SK-N-SH treated with all-trans-retinoic acid at 6 μM for 48 hours (cell line): ENCODE results near the gene USP35.

Experiments used
- ARNTL ChIP-seq: fragments of 450-650 bp; formaldehyde crosslinking; IDR thresholded peaks from 2 replicates; pipeline ENCODE4 v1.5.0; 2020; ENCODE audit warnings: low read depth, mild to moderate bottlenecking, moderate library complexity, borderline replicate concordance
- ISL1 ChIP-seq: fragments of 250-450 bp; sonication (Bioruptor Pico); IDR thresholded peaks from 2 replicates; pipeline ENCODE4 v2.1.2; 2022; ENCODE audit warnings: mild to moderate bottlenecking, moderate library complexity
- RARB ChIP-seq: fragments of 250-450 bp; sonication (Bioruptor Pico); IDR thresholded peaks from 2 replicates; pipeline ENCODE4 v1.8.0; 2021; ENCODE audit warnings: mild to moderate bottlenecking, moderate library complexity
- TOX ChIP-seq: fragments of 250-450 bp; sonication (Bioruptor Pico); IDR thresholded peaks from 2 replicates; pipeline ENCODE4 v1.8.0; 2021; ENCODE audit warnings: mild to moderate bottlenecking, moderate library complexity, borderline replicate concordance
- ZC3H10 ChIP-seq: fragments of 250-450 bp; sonication (Bioruptor Pico); IDR thresholded peaks from 2 replicates; pipeline ENCODE4 v1.5.1; 2021; ENCODE audit warnings: mild to moderate bottlenecking, moderate library complexity
- ZFP3 ChIP-seq: fragments of 250-450 bp; sonication (Bioruptor Pico); IDR thresholded peaks from 2 replicates; pipeline ENCODE4 v1.5.0; 2020; ENCODE audit warnings: mild to moderate bottlenecking, moderate library complexity
- ZFP30 ChIP-seq: fragments of 450-650 bp; formaldehyde crosslinking; IDR thresholded peaks from 2 replicates; pipeline ENCODE4 v1.5.0; 2022; ENCODE audit warnings: mild to moderate bottlenecking, moderate library complexity
- ZNF565 ChIP-seq: fragments of 450-650 bp; formaldehyde crosslinking; conservative IDR thresholded peaks from 2 replicates; pipeline ENCODE4 v1.5.0; 2020; ENCODE audit warnings: low read depth, mild to moderate bottlenecking, moderate library complexity
- ZNF70 ChIP-seq: fragments of 450-650 bp; formaldehyde crosslinking; IDR thresholded peaks from 2 replicates; pipeline ENCODE4 v1.5.0; 2020; ENCODE audit warnings: mild to moderate bottlenecking, moderate library complexity
- ZNF8 ChIP-seq: fragments of 450-650 bp; formaldehyde crosslinking; IDR thresholded peaks from 2 replicates; pipeline ENCODE4 v1.5.0; 2020; ENCODE audit warnings: mild to moderate bottlenecking, moderate library complexity
- TF ChIP-seq, protein P1 (sequence below): fragments of 250-450 bp; sonication (Bioruptor Pico); IDR thresholded peaks from 2 replicates; pipeline ENCODE4 v1.8.0; 2020; ENCODE audit warnings: mild to moderate bottlenecking, moderate library complexity, borderline replicate concordance
- TF ChIP-seq, protein P2 (sequence below): fragments of 250-450 bp; sonication (Bioruptor Pico); IDR thresholded peaks from 2 replicates; pipeline ENCODE4 v1.5.1; 2021; ENCODE audit warnings: mild to moderate bottlenecking, moderate library complexity
- TF ChIP-seq, protein P3 (sequence below): fragments of 250-450 bp; sonication (Bioruptor Pico); IDR thresholded peaks from 2 replicates; pipeline ENCODE4 v1.5.1; 2020; ENCODE audit warnings: low read depth, mild to moderate bottlenecking, moderate library complexity

DNA sequence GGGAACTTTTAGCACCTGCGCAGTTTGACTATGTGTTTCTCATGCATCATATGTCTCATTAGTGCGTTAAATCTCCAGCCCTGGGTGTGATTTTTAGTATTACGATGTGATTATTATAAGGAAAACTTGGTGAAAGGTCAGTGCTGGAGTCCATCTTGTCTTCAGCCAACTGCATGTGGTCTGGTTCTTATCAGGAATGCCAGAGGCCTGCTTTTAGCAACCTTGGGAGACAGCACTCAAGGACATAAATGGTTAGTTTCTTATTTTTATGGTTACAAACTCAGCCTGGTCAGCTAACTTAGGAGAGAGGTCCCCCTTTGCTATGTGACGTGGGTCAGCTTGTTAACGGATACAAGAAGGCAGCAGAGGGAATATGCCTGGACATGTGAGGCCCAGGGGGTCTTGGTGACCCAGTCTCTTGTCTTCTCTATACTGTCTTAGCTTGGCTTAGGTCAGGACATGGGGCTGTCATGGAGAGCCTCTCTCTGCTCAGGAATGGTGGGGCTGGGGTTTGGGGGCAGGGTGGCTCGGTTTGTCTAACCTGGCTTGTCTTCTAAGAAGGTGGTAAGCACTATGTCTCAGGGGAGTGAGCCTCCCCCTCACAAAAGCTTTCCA lies 21.8 kb upstream of the USP35 start:
- TF ChIP-seq ISL1 (peak; percentile 25; the same call in 1 of the 2 replicates), ZNF8 (CRISPR knock-in tag) (no peak), ZNF565 (CRISPR knock-in tag) (no peak), ZNF70 (no peak), ZC3H10 (CRISPR knock-in tag) (no peak), ZFP3 (no peak), TOX (no peak), ZFP30 (no peak), RARB (CRISPR knock-in tag) (no peak), ARNTL (CRISPR knock-in tag) (no peak)
- TF ChIP-seq, protein P1, sequence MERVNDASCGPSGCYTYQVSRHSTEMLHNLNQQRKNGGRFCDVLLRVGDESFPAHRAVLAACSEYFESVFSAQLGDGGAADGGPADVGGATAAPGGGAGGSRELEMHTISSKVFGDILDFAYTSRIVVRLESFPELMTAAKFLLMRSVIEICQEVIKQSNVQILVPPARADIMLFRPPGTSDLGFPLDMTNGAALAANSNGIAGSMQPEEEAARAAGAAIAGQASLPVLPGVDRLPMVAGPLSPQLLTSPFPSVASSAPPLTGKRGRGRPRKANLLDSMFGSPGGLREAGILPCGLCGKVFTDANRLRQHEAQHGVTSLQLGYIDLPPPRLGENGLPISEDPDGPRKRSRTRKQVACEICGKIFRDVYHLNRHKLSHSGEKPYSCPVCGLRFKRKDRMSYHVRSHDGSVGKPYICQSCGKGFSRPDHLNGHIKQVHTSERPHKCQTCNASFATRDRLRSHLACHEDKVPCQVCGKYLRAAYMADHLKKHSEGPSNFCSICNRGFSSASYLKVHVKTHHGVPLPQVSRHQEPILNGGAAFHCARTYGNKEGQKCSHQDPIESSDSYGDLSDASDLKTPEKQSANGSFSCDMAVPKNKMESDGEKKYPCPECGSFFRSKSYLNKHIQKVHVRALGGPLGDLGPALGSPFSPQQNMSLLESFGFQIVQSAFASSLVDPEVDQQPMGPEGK, result no peak
- TF ChIP-seq, protein P2, sequence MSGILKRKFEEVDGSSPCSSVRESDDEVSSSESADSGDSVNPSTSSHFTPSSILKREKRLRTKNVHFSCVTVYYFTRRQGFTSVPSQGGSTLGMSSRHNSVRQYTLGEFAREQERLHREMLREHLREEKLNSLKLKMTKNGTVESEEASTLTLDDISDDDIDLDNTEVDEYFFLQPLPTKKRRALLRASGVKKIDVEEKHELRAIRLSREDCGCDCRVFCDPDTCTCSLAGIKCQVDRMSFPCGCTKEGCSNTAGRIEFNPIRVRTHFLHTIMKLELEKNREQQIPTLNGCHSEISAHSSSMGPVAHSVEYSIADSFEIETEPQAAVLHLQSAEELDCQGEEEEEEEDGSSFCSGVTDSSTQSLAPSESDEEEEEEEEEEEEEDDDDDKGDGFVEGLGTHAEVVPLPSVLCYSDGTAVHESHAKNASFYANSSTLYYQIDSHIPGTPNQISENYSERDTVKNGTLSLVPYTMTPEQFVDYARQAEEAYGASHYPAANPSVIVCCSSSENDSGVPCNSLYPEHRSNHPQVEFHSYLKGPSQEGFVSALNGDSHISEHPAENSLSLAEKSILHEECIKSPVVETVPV, result no peak
- TF ChIP-seq, protein P3, sequence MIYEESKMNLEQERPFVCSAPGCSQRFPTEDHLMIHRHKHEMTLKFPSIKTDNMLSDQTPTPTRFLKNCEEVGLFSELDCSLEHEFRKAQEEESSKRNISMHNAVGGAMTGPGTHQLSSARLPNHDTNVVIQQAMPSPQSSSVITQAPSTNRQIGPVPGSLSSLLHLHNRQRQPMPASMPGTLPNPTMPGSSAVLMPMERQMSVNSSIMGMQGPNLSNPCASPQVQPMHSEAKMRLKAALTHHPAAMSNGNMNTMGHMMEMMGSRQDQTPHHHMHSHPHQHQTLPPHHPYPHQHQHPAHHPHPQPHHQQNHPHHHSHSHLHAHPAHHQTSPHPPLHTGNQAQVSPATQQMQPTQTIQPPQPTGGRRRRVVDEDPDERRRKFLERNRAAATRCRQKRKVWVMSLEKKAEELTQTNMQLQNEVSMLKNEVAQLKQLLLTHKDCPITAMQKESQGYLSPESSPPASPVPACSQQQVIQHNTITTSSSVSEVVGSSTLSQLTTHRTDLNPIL, result no peak
